SK-N-SH (cell line): ENCODE measurements around the gene IGF1R. TPM values are rescaled to one million over a fixed set of nuclear protein-coding genes. Genes with fewer than 3 reads are reported as not detected.

Experiments used
- CTCF ChIA-PET: fragments of 300-600, 350-600 bp; formaldehyde crosslinking; extraction: SDS; loops from one replicate; lab custom pipeline; 2021; lab: Yijun Ruan, JAX
- POLR2A ChIA-PET: fragments of 350-600 bp; sonication (Branson Sonifier 250); formaldehyde crosslinking; extraction: SDS; loops from one replicate; lab custom pipeline; 2020; ENCODE audit warnings: antibody characterized with exemption, inconsistent platforms; lab: Yijun Ruan, JAX
- DNase-seq: peaks from one replicate; pipeline ENCODE4 v3.0.0; 2012
- H2AFZ ChIP-seq: fragments of 200-600 bp; sonication (generic); 2 replicates; pipeline ENCODE4 v1.8.1; 2016; ENCODE audit warnings: antibody characterized with exemption, mild to moderate bottlenecking, low read depth
- H3F3A ChIP-seq: fragments of 200-600 bp; sonication (generic); replicated peaks from 2 replicates; pipeline ENCODE3; 2016; ENCODE audit warnings: antibody characterized with exemption, mild to moderate bottlenecking; ENCODE audit not compliant: insufficient read depth
- H3K27ac ChIP-seq, 2 experiments: fragments of 200-500 bp in 1 of 2; fragments of 200-600 bp in 1 of 2; sonication (Bioruptor generic) in 1 of 2; sonication (generic), shearing (Covaris generic) in 1 of 2; 2 replicates each; pipeline versions ENCODE4 v1.5.1 to v1.6.1; 2014 to 2016; ENCODE audit warnings: low read depth in 2 of 2, inconsistent platforms in 1 of 2, low read length in 1 of 2, mild to moderate bottlenecking in 1 of 2, mixed read lengths in 1 of 2
- H3K27me3 ChIP-seq: fragments of 200-600 bp; sonication (generic), shearing (Covaris generic); 2 replicates; pipeline ENCODE4 v1.6.1; 2016; ENCODE audit warnings: mixed run types; ENCODE audit not compliant: insufficient read depth
- H3K36me3 ChIP-seq, 2 experiments: fragments of 200-500 bp in 1 of 2; fragments of 200-600 bp in 1 of 2; sonication (Bioruptor generic) in 1 of 2; sonication (generic) in 1 of 2; replicated peaks in 1 of 2; 2 replicates each; pipeline versions ENCODE3 to v1.5.1; 2014 to 2016; ENCODE audit warnings: low read length in 1 of 2, mild to moderate bottlenecking in 1 of 2; ENCODE audit not compliant: insufficient read depth in 2 of 2, control insufficient read depth in 1 of 2
- H3K4me1 ChIP-seq, 2 experiments: fragments of 200-500 bp in 1 of 2; fragments of 200-600 bp in 1 of 2; sonication (Bioruptor generic) in 1 of 2; sonication (generic), shearing (Covaris generic) in 1 of 2; 2 replicates each; pipeline versions ENCODE4 v1.5.1 to v1.6.1; 2014 to 2016; ENCODE audit warnings: low read depth in 1 of 2, low read length in 1 of 2, mixed run types in 1 of 2; ENCODE audit not compliant: insufficient read depth in 2 of 2, control insufficient read depth in 1 of 2
- H3K4me2 ChIP-seq: fragments of 200-600 bp; sonication (generic), shearing (Covaris generic); 2 replicates; pipeline ENCODE4 v1.6.1; 2017; ENCODE audit warnings: mixed run types
- H3K4me3 ChIP-seq, 2 experiments: fragments of 200-500 bp in 1 of 2; fragments of 200-600 bp in 1 of 2; sonication (Bioruptor generic) in 1 of 2; sonication (generic), shearing (Covaris generic) in 1 of 2; 2 replicates each; pipeline versions ENCODE4 v1.5.1 to v1.8.1; 2014 to 2016; ENCODE audit warnings: low read depth in 2 of 2, inconsistent platforms in 1 of 2, low read length in 1 of 2, mild to moderate bottlenecking in 1 of 2, mixed read lengths in 1 of 2, moderate library complexity in 1 of 2
- H3K79me2 ChIP-seq: fragments of 200-600 bp; sonication (generic); 2 replicates; pipeline ENCODE4 v1.8.1; 2017; ENCODE audit warnings: mild to moderate bottlenecking; ENCODE audit not compliant: insufficient read depth
- H3K9ac ChIP-seq: fragments of 200-600 bp; sonication (generic); 2 replicates; pipeline ENCODE4 v1.6.1; 2017; ENCODE audit warnings: mixed run types
- H3K9me2 ChIP-seq: fragments of 200-600 bp; sonication (generic); 2 replicates; pipeline ENCODE4 v1.6.1; 2017; ENCODE audit warnings: mixed run types
- H3K9me3 ChIP-seq: fragments of 200-600 bp; sonication (generic); 2 replicates; pipeline ENCODE4 v1.6.1; 2017; ENCODE audit warnings: mixed run types, mild to moderate bottlenecking, moderate library complexity
- H4K20me1 ChIP-seq: fragments of 200-600 bp; sonication (generic); 2 replicates; pipeline ENCODE4 v1.6.1; 2017; ENCODE audit warnings: mild to moderate bottlenecking, mixed run types; ENCODE audit not compliant: insufficient read depth
- EP300 ChIP-seq, 2 experiments: IDR thresholded peaks; 2 replicates each; pipeline versions ENCODE4 v1.4.0 to v1.6.1; 2012; ENCODE audit warnings: borderline replicate concordance in 1 of 2, low read depth in 1 of 2, low read length in 1 of 2
- EZH2phosphoT487 ChIP-seq: fragments of 200-600 bp; sonication (generic); IDR thresholded peaks from 2 replicates; pipeline ENCODE4 v1.6.1; 2017; ENCODE audit warnings: low read depth, mixed run types, mild to moderate bottlenecking, antibody characterized with exemption, moderate library complexity, borderline replicate concordance
- FOSL2 ChIP-seq: IDR thresholded peaks from 2 replicates; pipeline ENCODE4 v1.4.0; 2012; ENCODE audit warnings: low read depth, mild to moderate bottlenecking, moderate library complexity, borderline replicate concordance
- FOXJ3 ChIP-seq: sonication (generic); formaldehyde crosslinking; IDR thresholded peaks from 2 replicates; pipeline ENCODE4 v1.5.1; 2020; ENCODE audit warnings: mild to moderate bottlenecking, missing genetic modification reagents
- JUND ChIP-seq: IDR thresholded peaks from 2 replicates; pipeline ENCODE4 v1.4.0; 2012
- MEF2A ChIP-seq: IDR thresholded peaks from 2 replicates; pipeline ENCODE4 v1.4.0; 2012; ENCODE audit warnings: low read depth, borderline replicate concordance
- MXI1 ChIP-seq: IDR thresholded peaks from 2 replicates; pipeline ENCODE4 v1.6.1; 2012; ENCODE audit warnings: mild to moderate bottlenecking, low read depth, low read length, improper control_type of control experiment
- NFIC ChIP-seq: IDR thresholded peaks from 2 replicates; pipeline ENCODE4 v1.4.0; 2012; ENCODE audit warnings: borderline replicate concordance
- RAD21 ChIP-seq: IDR thresholded peaks from 2 replicates; pipeline ENCODE4 v1.6.1; 2012; ENCODE audit warnings: mild to moderate bottlenecking, low read length
- REST ChIP-seq: IDR thresholded peaks from 2 replicates; pipeline ENCODE4 v1.6.1; 2012; ENCODE audit warnings: mild to moderate bottlenecking, low read depth, low read length, moderate library complexity
- SIN3A ChIP-seq: IDR thresholded peaks from 2 replicates; pipeline ENCODE4 v1.6.1; 2012; ENCODE audit warnings: low read depth, mild to moderate bottlenecking, low read length, moderate library complexity, borderline replicate concordance
- TEAD4 ChIP-seq: IDR thresholded peaks from 2 replicates; pipeline ENCODE4 v1.4.0; 2012; ENCODE audit warnings: mild to moderate bottlenecking, borderline replicate concordance; ENCODE audit not compliant: insufficient read depth
- USF1 ChIP-seq: IDR thresholded peaks from 2 replicates; pipeline ENCODE4 v1.4.0; 2012; ENCODE audit warnings: low read depth, borderline replicate concordance
- USF2 ChIP-seq: fragments of 150-350 bp; IDR thresholded peaks from 2 replicates; pipeline ENCODE4 v1.6.1; 2017; ENCODE audit warnings: antibody characterized with exemption, low read length, low read depth, borderline replicate concordance
- WGBS: methylation state at CpG from one replicate; pipeline ENCODE4 v1.1.6; 2017; ENCODE audit warnings: low lambda C conversion rate; 5-methylcytosine and 5-hydroxymethylcytosine counted together
- polyA plus RNA-seq, 3 experiments: library from polyadenylated mRNA; depleted of rRNA; stranded (reverse); fragments of >200 nt; gene quantifications; 2 replicates each; pipeline ENCODE4 v1.2.3, GENCODE V29; 2012
- TF ChIP-seq, protein P1 (sequence below): IDR thresholded peaks from 2 replicates; pipeline ENCODE4; 2012
- TF ChIP-seq, protein P2 (sequence below): fragments of 150-350 bp; IDR thresholded peaks from 2 replicates; pipeline ENCODE4 v1.6.1; 2016; ENCODE audit warnings: mild to moderate bottlenecking, low read depth, low read length
- TF ChIP-seq, protein P3 (sequence below): fragments of 200-600 bp; sonication (generic); IDR thresholded peaks from 2 replicates; pipeline ENCODE4 v1.6.1; 2017; ENCODE audit warnings: antibody characterized with exemption, mild to moderate bottlenecking, moderate library complexity

Gene IGF1R
- polyA plus RNA-seq, 1 of the 3 experiments (the other 2 are of a cell fraction): 9.5 TPM

GRCh38 chr15:98933406-98933805 lies 285.1 kb downstream of the IGF1R start:
- no peaks in the 10 kb centered on the region for H4K20me1 ChIP-seq
- no peaks in the 10 kb centered on the region for H3K9me3 ChIP-seq
- H3K9me2 ChIP-seq: no peaks in the 10 kb centered on the region
- H3K27me3 ChIP-seq: no peaks in the 10 kb centered on the region
- ChIA-PET POLR2A (interaction anchor here (0.7 kb wide), 1 partner anchor 18 kb away, joined by 3 read pairs; no protein-coding TSS in a partner anchor), CTCF (interaction anchor here (0.6 kb wide), 1 partner anchor 167 kb away, joined by 4 read pairs; no protein-coding TSS in a partner anchor)
- H3F3A ChIP-seq: no peaks in the 10 kb centered on the region
- peaks cover 18 to 32% of the 10 kb centered on the region in 2 experiments for H3K36me3 ChIP-seq
- H3K4me1 ChIP-seq: no peaks in the 10 kb centered on the region
- 93% methylated on average over 9 of the region's 9 CpGs for WGBS
- DNase-seq: no peak
- no peaks in the 10 kb centered on the region for H3K79me2 ChIP-seq
- H3K27ac ChIP-seq: no peak overlapping the region
- no peak overlapping the region for H3K9ac ChIP-seq
- TF ChIP-seq USF2 (no peak), MEF2A (no peak), EP300 (IDR thresholded peaks at IDR 0.05; ENCODE audit: borderline replicate concordance in 1 of 2, low read depth in 1 of 2, low read length in 1 of 2) (no peak), TEAD4 (no peak), RAD21 (no peak), SIN3A (no peak), FOSL2 (no peak), JUND (no peak), NFIC (no peak), FOXJ3 (CRISPR knock-in tag) (no peak), USF1 (no peak), MXI1 (no peak), EZH2phosphoT487 (no peak), REST (no peak)
- TF ChIP-seq, protein P1, sequence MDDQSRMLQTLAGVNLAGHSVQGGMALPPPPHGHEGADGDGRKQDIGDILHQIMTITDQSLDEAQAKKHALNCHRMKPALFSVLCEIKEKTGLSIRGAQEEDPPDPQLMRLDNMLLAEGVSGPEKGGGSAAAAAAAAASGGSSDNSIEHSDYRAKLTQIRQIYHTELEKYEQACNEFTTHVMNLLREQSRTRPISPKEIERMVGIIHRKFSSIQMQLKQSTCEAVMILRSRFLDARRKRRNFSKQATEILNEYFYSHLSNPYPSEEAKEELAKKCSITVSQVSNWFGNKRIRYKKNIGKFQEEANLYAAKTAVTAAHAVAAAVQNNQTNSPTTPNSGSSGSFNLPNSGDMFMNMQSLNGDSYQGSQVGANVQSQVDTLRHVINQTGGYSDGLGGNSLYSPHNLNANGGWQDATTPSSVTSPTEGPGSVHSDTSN: no peak
- TF ChIP-seq, protein P2, sequence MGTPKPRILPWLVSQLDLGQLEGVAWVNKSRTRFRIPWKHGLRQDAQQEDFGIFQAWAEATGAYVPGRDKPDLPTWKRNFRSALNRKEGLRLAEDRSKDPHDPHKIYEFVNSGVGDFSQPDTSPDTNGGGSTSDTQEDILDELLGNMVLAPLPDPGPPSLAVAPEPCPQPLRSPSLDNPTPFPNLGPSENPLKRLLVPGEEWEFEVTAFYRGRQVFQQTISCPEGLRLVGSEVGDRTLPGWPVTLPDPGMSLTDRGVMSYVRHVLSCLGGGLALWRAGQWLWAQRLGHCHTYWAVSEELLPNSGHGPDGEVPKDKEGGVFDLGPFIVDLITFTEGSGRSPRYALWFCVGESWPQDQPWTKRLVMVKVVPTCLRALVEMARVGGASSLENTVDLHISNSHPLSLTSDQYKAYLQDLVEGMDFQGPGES: no peak
- TF ChIP-seq, protein P3, sequence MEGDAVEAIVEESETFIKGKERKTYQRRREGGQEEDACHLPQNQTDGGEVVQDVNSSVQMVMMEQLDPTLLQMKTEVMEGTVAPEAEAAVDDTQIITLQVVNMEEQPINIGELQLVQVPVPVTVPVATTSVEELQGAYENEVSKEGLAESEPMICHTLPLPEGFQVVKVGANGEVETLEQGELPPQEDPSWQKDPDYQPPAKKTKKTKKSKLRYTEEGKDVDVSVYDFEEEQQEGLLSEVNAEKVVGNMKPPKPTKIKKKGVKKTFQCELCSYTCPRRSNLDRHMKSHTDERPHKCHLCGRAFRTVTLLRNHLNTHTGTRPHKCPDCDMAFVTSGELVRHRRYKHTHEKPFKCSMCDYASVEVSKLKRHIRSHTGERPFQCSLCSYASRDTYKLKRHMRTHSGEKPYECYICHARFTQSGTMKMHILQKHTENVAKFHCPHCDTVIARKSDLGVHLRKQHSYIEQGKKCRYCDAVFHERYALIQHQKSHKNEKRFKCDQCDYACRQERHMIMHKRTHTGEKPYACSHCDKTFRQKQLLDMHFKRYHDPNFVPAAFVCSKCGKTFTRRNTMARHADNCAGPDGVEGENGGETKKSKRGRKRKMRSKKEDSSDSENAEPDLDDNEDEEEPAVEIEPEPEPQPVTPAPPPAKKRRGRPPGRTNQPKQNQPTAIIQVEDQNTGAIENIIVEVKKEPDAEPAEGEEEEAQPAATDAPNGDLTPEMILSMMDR: no peak
- no peak overlapping the region for H3K4me2 ChIP-seq
- no peak overlapping the region for H3K4me3 ChIP-seq
- H2AFZ ChIP-seq: no peak overlapping the region
